ENCODE measurements around the gene PDLIM7.
"Not testable (repeated sequence)": the region's sequence is repeated elsewhere in the genome, so short reads cannot be mapped to it uniquely, and the experiment has no call there.

PDLIM7 gene

DNA sequence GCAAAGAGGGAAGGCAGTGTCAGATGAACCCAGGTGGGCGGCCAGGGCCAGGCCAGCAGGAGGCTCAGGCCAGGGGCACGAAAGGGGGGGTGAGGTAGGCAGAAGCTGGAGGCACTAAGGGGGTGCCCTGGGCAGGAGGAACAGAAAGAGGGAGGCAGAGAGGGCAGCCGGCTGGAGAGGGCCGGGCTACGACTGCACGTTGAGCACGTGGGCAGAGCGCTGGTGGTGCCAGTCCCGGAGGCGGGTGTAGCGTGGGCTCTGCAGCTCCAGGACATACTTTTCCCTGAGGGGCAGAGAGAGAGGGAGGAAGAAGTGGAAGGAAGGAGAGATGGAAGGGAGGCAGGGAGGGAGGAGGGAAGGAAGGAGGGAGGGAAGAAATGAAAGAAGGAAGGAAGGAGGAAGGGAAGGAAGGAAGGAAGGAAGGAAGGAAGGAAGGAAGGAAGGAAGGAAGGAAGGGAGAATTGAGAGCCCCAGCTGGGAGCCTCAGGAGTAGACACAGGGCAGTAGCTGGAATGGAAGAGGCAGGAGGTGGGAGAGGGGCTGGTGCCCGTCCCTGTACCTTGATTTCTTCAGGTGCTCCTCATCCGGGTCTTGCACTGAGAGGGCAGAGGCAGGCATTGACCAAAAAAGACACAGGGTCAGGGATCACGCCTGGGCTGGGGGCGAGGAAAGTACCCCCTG is 7.0 kb downstream of the PDLIM7 start:
- no peak for DNase-seq

DNA sequence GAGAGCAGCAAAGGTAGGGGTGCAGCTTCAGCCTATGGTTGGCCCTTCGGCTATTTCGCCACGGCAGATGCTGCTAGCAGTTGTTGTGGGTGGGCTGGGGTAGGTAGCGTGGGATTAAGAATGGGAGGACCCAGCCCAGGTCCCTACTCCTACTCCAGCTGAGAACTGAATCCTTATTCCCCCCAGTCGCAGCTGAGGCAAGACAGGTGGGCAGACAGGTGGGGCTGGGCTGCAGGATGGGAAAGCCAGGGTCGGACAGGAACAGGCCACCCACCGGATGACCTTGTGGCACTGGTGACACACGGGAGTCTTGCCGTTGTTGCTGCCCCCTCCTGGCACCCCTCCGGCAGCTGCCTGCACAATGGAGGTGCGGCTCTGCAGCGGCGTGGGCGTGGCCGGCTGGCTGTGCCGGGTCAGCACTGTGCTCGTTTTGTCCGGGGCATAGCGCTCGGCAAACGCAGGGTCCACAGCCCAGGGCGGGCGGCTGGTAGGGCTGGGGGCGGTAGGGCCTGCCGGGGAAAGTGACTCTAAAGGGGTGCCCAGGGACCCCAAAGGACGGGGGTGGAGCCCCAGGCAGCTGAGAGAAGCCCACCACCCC is 8.2 kb downstream of the PDLIM7 start:
- no peak for DNase-seq

DNA sequence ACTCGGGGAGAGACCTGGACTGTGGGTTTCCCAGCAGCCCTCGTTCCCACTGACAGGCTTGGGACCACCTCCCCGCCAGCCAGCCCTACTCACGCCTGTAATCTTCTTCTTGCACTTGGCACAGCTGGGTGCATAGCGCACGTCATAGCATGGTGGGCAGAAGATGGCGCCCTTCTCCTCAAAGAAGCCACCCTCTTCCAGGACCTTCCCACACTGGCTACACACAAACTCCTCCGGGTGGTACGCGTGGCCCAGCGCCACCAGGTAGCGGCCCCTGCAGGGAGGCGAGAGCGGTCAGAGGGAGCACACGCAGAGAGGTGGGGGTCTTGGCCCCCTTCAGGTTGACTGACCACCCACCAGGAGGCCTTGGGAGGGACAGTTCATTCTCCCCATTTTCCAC is 9.4 kb downstream of the PDLIM7 start:
- DNase-seq, result no peak

GRCh38 chr5:177487144-177487543 is 10.3 kb downstream of the PDLIM7 start:
- no peak for DNase-seq

- no peak for DNase-seq
These were observed 11.1 kb downstream of the PDLIM7 start for GRCh38 chr5:177486256-177486655.

- DNase-seq, result not testable (repeated sequence)
These were observed 11.7 kb downstream of the PDLIM7 start for GRCh38 chr5:177485753-177486152.

- no peak for DNase-seq
These were observed 12.4 kb downstream of the PDLIM7 start for GRCh38 chr5:177484902-177485549.

DNA sequence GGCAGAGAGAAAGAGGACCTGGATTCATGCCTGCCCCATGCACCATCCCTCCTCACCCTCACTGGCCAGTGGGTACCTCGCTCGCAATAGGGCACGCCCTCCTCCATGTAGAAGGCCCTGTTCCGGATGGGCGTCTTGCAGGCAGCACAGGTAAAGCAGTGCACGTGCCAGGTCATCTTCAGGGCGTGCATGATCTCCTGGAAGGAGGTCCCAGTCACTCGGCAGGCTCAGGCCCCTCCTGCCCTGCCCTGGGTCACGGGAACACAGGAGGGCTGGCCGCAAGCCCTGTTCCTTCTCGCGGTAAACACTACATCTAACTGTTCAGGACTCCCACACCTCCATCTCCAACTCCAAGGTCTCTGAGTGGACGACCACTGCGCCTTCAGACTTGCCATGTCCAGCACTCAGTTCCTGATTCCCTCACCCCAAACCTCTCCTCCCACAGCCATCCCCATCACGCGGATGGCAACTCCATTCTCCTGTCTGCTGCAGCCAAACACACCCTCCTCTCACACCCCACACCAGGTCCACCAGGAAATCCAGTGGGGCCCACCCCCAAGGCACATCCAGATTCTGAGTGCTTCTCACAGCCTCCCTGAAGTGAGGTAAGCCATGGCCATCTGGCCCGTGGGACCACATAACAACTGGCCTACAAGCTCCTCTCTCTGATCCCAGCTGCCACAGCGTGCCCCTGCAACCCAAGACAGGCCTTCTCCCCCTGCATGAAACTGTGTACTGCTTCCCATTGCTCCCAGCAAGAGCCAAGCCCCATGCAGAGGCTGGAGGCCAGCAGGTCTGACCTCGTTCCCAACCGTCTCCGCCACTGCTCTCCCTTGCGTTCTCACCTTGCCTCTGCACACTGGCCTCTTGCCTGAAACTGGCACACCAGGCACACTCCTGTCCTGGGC is 13.2 kb downstream of the PDLIM7 start:
- DNase-seq, result no peak

DNA sequence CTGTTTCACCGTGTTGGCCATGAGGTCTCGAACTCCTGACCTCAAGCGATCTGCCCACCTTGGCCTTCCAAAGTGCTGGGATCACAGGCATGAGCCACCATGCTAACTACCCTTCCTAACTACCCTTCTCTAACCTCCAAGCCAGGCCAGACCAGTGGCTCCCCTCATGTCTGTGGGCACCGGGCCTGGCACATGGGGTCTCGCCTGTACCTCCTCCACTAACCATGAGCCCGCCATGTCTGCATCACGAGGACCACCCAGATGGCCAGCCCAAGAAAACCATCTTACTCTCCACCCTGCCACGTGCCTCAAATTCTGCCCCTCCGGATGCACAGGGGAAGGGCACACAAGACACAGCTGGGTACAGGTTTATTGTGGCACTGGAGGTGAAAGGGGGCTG is 14.4 kb downstream of the PDLIM7 start:
- DNase-seq, result no peak

GRCh38 chr5:177482359-177482795 is 15.0 kb downstream of the PDLIM7 start:
- no peak for DNase-seq

GRCh38 chr5:177479774-177480173 is 17.6 kb downstream of the PDLIM7 start:
- no peak for DNase-seq

DNA sequence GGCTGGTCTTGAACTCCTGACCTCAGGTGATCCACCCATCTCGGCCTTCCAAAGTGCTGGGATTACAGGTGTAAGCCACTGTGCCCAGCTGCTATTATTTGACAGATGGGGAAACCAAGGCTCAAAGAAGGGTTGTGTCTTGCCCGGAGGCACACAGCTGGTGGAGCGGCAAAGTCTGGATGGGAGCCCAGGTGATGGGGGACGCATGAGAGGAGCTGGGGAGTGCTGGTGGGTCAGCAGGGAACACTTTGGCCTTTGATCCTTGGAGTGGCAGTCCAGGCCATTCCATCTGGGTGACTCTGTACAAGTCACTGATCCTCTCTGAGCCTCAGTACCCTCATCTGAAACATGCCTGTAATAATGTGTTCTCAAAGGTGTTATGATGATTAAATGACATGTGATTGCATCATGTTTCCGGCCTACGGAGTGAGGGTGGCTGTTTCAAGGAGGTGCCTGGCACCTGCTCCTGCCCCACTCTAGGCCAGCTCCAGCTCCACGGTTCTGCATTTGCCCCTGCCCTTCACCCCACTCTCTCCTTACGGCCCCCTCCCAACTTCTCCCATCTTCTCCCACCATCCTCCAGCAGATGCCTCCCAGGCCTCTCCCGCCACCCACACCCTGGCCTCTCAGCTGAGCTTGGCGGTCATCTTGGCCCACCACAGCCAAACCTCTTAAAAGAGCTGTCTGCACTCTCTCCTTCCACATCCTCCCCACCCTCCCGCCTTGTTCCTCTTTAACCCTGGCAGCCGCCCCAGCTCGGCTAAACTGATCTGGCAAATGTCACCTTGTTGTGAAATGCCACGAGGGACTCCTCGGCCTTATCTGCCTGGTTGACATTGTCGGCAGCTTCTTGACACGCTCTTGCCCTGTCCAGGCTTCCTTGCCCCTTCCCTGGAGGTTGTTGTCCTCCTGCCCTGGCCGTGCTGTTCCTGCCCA is 18.4 kb downstream of the PDLIM7 start:
- DNase-seq, result peak in 1 of 5 experiments; percentile 41

DNA sequence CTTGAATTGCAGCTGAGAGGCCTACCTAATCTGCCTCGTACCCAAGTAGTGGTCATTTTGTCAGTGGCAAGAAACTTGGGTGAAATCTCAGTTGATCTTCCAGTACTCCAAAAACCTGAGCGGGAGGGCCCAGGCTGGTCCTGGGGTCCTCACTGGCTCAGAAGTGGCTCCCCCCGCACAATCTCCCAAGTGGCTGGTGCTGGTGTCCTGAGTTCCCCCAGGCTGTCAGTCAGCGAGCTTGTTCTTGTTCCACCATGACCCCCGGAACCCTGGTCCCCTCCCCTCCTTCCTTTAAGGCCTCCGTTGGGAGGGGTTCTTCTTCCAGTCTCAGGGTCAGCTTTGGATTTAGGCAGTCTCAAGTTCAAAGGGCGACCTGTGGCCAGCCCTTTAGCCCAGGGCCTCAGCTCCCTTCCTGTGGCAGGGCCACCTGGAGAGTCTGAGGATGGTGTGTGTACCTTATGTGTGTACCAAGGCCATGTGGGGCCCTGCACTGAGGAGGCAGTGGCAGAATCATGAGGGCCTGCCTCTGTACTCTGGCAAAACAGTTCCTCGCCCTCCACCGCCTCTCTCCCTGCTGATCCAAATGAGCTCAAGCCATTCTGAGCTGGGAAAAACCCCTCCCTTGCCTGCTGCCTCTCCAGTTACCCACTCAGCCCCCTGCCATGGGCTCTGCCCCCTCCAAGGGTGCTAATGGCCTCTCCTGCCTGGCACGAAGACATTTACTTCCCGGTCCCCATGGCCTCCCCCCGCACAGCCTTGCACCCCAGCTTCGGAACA is 19.5 kb downstream of the PDLIM7 start:
- DNase-seq, result no peak

GRCh38 chr5:177476531-177477233 is 20.7 kb downstream of the PDLIM7 start:
- DNase-seq, result no peak

GRCh38 chr5:177475563-177476427 is 21.6 kb downstream of the PDLIM7 start:
- DNase-seq, result no peak

- no peak for DNase-seq
These were observed 22.4 kb downstream of the PDLIM7 start for GRCh38 chr5:177474846-177475562.

DNA sequence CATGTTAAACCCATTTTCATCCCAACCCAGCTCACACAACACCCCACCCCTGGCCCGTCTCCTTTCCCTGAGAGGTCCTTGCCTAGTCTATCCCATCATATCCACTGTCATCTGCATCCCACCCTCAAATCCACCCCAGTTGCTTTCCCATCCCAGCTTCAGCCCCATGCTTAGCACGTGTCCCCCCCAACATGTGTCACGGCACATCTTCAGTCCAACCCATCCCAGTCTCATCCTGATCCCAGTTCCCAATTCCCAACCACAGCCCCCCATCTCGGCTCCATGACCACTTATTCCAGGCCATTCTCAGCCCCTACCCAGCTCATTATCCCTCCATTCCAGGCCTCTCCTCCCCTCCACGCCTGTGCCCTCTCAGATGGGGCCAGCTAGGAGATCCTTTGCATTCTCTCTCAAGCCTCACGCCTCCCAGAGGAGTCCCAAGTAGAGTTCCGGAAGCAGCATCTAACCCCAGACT is 23.4 kb downstream of the PDLIM7 start:
- DNase-seq, result no peak

DNA sequence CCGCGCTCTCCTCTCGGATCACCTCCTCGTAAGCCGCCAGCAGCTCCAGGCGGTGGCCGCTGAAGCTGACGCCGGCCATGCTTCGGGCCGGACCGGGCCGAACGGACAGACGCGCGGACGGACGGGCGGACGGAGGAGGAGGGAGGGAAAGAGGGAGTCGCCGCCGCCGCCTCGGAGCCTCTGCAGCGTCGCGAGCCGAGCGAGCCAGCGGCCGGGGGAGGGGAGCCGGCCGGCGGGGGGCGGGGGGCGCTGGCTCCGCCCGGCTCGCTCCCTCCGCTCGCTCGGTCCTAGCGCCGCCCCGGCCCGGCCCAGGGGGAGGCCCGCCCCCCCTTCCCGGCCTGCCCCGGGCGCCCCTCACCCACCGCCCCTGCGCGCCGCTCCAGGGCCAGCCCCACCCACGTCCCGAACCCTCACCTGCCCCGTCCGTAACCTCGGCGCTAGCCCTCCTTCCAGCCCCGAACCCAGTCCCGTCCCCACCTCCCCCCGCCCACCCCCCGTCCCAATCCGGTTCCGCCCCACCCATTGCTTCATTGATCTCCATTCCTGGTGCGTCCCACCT is 23.9 kb downstream of the PDLIM7 start, which contains the start of gene DBN1:
Gene DBN1 (minus strand): TSS at position 192 of the 559 bp plus-strand sequence. CDS start 113 bp downstream, at position 79.
- no peak for DNase-seq

Measured in T-helper 2 cell (primary cell).